Pancreas (tissue), 10 donors: ENCODE results near the gene DCTN2. TPM values are rescaled to one million over a fixed set of nuclear protein-coding genes. Genes with fewer than 3 reads are reported as not detected.

Experiments used
- ATAC-seq, 4 donors: fragments of 200-7000 bp; cut with Tn5 transposase; one replicate each; pipeline versions ENCODE4 v1.8.0 to v1.9.1; 2020; ENCODE audit warnings: mild to moderate bottlenecking in 4 of 4, moderate library complexity in 4 of 4
- DNase-seq, 6 donors: peaks; one replicate each; pipeline ENCODE4 v3.0.0-alpha.2; 2020
- FAIRE-seq: peaks from 2 replicates; lab custom pipeline; 2012; peaks lifted over from hg19 to GRCh38; lab: Jason Lieb, UNC
- H3K27ac ChIP-seq, 4 donors: fragments of 200-600 bp; sonication (generic); 1 replicate in 3 of 4; 2 replicates in 1 of 4; pipeline versions ENCODE4 v1.5.0 to v1.8.0; 2020
- H3K27me3 ChIP-seq, 4 donors: fragments of 200-600 bp; one replicate each; pipeline ENCODE4 v1.8.0; 2021
- H3K36me3 ChIP-seq, 3 donors: fragments of 200-600 bp; sonication (generic) in 1 of 3; one replicate each; pipeline versions ENCODE4 v1.5.0 to v1.8.0; 2020 to 2021
- H3K4me1 ChIP-seq, 3 donors: fragments of 200-600 bp; one replicate each; pipeline ENCODE4 v1.8.0; 2021
- H3K4me3 ChIP-seq, 4 donors: fragments of 200-600 bp; sonication (generic) in 2 of 4; one replicate each; pipeline versions ENCODE4 v1.5.0 to v1.8.0; 2020 to 2021
- H3K9me3 ChIP-seq, 4 donors: fragments of 200-600 bp; one replicate each; pipeline ENCODE4 v1.8.0; 2021
- CTCF ChIP-seq, 4 donors: fragments of 200-600 bp; sonication (generic) in 3 of 4; IDR thresholded peaks; one replicate each; pipeline versions ENCODE4 v1.5.0 to v1.8.0; 2021; ENCODE audit warnings: antibody characterized with exemption in 4 of 4
- WGBS, 2 donors: extraction: QIAGEN DNeasy Blood & Tissue Kit; methylation state at CpG; one replicate each; pipeline ENCODE4 v1.1.7; 2013; 5-methylcytosine and 5-hydroxymethylcytosine counted together
- intact Hi-C, 3 donors: fragments of 100-400 bp; cut with DNase I; formaldehyde crosslinking; loops; one replicate each; pipeline versions ENCODE4 v1.11.1 to v1.14.2; 2022
- polyA plus RNA-seq, 2 donors: library from polyadenylated mRNA; stranded (reverse); fragments of 200-250 nt; gene quantifications; one replicate each; pipeline ENCODE4 v1.2.3, GENCODE V29; 2013
- total RNA-seq, 6 donors: library from RNA; stranded (reverse); fragmentation: NEBNext Ultra II Directional in 4 of 6; extraction: Animal tissue kit (Norgen Biotek cat#: 25700) in 4 of 6; gene quantifications; one replicate each; pipeline versions ENCODE4 v1.2.1 to v1.2.4, GENCODE V29; 2021 to 2023
- donor health status: healthy with polysubstance abuse.
- donor health status: DM: no; HTN: no; CAD: no; lungs with moderate emphysema.
- donor health status: DM: no; HTN: no; CAD: no.
- donor health status: control.
- donor health status: control.
- donor health status: Bipolar disorder and iron deficiency.
- donor health status: DM: yes; HTN: yes; CAD: no.
- donor health status: DM: no; HTN: no; CAD: no.
- donor health status: DM: no; HTN: no; CAD: no.
- donor health status: DM: yes; HTN: yes; CAD: no.

DCTN2 gene
- total and polyA plus RNA-seq, 8 donors, result 54.9 to 117 (median 64.4) TPM

GRCh38 chr12:57577981-57578758 is 31.2 kb upstream of the DCTN2 start:
- ATAC-seq, result no peak
- no peaks in the 10 kb centered on the region for H3K36me3 ChIP-seq
- no peak overlapping the region for H3K4me3 ChIP-seq
- no peak overlapping the region for H3K27ac ChIP-seq
- DNase-seq, result no peak
- WGBS, 2 donors, result 76 to 79% methylated on average over 12 of the region's 12 CpGs
- no peaks in the 10 kb centered on the region for H3K4me1 ChIP-seq
- intact Hi-C loops, result loop anchor here in 1 of 3 donors (10.0 kb wide), 1 partner anchor 47 kb away; no protein-coding TSS in a partner anchor
- TF ChIP-seq CTCF (IDR thresholded peaks at IDR 0.05), result no peak
- H3K27me3 ChIP-seq, result no peaks in the 10 kb centered on the region
- H3K9me3 ChIP-seq, result no peaks in the 10 kb centered on the region
- no peak for FAIRE-seq

DNA sequence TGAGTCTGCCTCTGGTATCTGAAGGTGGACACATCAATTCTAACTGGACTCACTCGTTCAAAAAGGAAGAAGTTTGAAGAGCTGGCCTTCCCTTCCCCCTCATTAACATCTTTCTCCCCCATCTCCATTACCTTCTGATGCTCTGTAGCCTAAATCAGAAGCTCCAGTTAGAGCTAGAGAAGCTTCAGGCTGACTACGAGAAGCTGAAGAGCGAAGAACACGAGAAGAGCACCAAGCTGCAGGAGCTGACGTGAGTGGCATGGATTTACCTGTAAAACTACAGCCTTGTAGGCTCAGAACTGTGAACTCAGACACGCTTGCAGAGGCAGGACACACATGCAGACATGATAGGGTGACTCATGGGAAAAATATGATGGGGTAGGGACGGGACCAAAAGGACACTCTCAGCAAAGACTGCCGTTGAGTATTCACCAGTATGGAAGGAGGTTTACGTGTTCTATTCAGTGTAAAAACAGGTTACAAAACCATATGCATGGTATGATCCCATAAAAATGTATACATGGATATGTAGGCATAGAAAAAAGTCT is 29.7 kb upstream of the DCTN2 start:
- WGBS, 2 donors, result 66 to 69% methylated on average over 9 of the region's 9 CpGs
- H3K36me3 ChIP-seq, result no peaks in the 10 kb centered on the region
- DNase-seq (no peak), ATAC-seq (no peak), FAIRE-seq (no peak)
- H3K4me3 ChIP-seq, result no peak overlapping the region
- no peaks in the 10 kb centered on the region for H3K4me1 ChIP-seq
- no peaks in the 10 kb centered on the region for H3K27me3 ChIP-seq
- no peak overlapping the region for H3K27ac ChIP-seq
- intact Hi-C loops, result loop anchor here in 1 of 3 donors (10.0 kb wide), 1 partner anchor 48 kb away; no protein-coding TSS in a partner anchor
- TF ChIP-seq CTCF (IDR thresholded peaks at IDR 0.05), result no peak
- no peaks in the 10 kb centered on the region for H3K9me3 ChIP-seq

GRCh38 chr12:57575771-57576612 is 29.0 kb upstream of the DCTN2 start:
- no peak for TF ChIP-seq CTCF (IDR thresholded peaks at IDR 0.05)
- DNase-seq (no peak), ATAC-seq (no peak), FAIRE-seq (no peak)
- no peaks in the 10 kb centered on the region for H3K36me3 ChIP-seq
- 50 to 65% methylated on average over 12 of the region's 12 CpGs for WGBS, 2 donors
- H3K4me3 ChIP-seq, result no peak overlapping the region
- H3K27me3 ChIP-seq, result no peaks in the 10 kb centered on the region
- intact Hi-C loops, result loop anchor here in 1 of 3 donors (10.0 kb wide), 1 partner anchor 49 kb away; no protein-coding TSS in a partner anchor
- H3K4me1 ChIP-seq, result no peaks in the 10 kb centered on the region
- H3K9me3 ChIP-seq, result no peaks in the 10 kb centered on the region
- no peak overlapping the region for H3K27ac ChIP-seq

DNA sequence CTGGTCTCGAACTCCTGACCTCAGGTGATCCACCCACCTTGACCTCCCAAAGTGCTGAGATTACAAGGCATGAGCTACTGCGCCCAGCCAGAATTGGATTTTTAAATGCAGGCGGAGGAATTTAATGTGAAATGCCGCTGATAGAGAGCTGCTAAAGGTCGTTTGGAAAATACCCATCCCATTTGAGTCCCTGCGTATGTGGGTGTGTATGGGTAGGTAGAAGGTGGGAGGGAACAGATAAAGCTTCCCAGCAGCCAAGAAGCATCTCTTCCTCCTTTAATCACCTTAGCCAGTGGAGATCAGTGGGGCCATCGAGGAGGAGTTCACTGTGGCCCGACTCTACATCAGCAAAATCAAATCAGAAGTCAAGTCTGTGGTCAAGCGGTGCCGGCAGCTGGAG is 27.8 kb upstream of the DCTN2 start:
- TF ChIP-seq CTCF (IDR thresholded peaks at IDR 0.05), result no peak
- H3K4me3 ChIP-seq, result no peak overlapping the region
- FAIRE-seq, result no peak
- no peaks in the 10 kb centered on the region for H3K4me1 ChIP-seq
- H3K36me3 ChIP-seq, result no peaks in the 10 kb centered on the region
- no peaks in the 10 kb centered on the region for H3K27me3 ChIP-seq
- no peak for DNase-seq
- 78 to 79% methylated on average over 10 of the region's 10 CpGs for WGBS, 2 donors
- H3K9me3 ChIP-seq, result no peaks in the 10 kb centered on the region
- ATAC-seq, result no peak
- intact Hi-C loops, result loop anchor here in 1 of 3 donors (10.0 kb wide), 1 partner anchor 50 kb away; no protein-coding TSS in a partner anchor
- H3K27ac ChIP-seq, result no peak overlapping the region
